ENCODE measurements around the gene PLOD3. TPM values are rescaled to one million over a fixed set of nuclear protein-coding genes. Genes with fewer than 3 reads are reported as not detected.

PLOD3 gene
- total and polyA plus RNA-seq, 9 of the 15 experiments (the other 6 are each of a cell fraction or from before 2014, with no cell fraction given) = 2.8 to 101 (median 30.9) TPM

GRCh38 chr7:101174322-101174854 lies 43.0 kb downstream of the PLOD3 start (continued):
- TF ChIP-seq AFF1 (IDR thresholded peaks at IDR 0.05; ENCODE audit: low read depth in 1 of 2, partially characterized antibody in 2 of 2) = no peak
- TF ChIP-seq MAFF (IDR thresholded peaks at IDR 0.05; ENCODE audit: low read length) = no peak
- TF ChIP-seq MBD2 (IDR thresholded peaks at IDR 0.05; ENCODE audit: borderline replicate concordance, low read depth) = peak; percentile 22; the same call in 1 of the 2 replicates
- no peak for TF ChIP-seq TBL1XR1 (IDR thresholded peaks at IDR 0.05; ENCODE audit: low read length in 2 of 2)
- no peak for TF ChIP-seq BRD9 (IDR thresholded peaks at IDR 0.05; ENCODE audit: low read depth, partially characterized antibody)
- TF ChIP-seq ZNF124 (CRISPR knock-in tag; IDR thresholded peaks at IDR 0.05) = no peak
- TF ChIP-seq FOXJ2 (tag; IDR thresholded peaks at IDR 0.05) = no peak

Measured in K562 (cell line).